Stimulated activated CD8-positive, alpha-beta memory T cell treated with anti-CD3 and anti-CD28 coated beads, Interleukin-12 subunit alpha, Interleukin-12 subunit beta, amount 100 ng/mL, for 24 hours (primary cell): ENCODE measurements around the gene CACNB4.

Source experiments
- DNase-seq: peaks from one replicate; pipeline ENCODE4 v3.0.0-alpha.2; 2020; ENCODE audit errors: extremely low read depth

Gene CACNB4

GRCh38 chr2:152089238-152089637, 9.6 kb downstream of the CACNB4 start:
- no peak for DNase-seq

- DNase-seq, result no peak
Observed at GRCh38 chr2:152088006-152088405, 10.8 kb downstream of the CACNB4 start.

GRCh38 chr2:152086231-152086630, 12.6 kb downstream of the CACNB4 start:
- DNase-seq, result no peak

- DNase-seq, result no peak
Observed at GRCh38 chr2:152084076-152084475, 14.8 kb downstream of the CACNB4 start.

- DNase-seq, result no peak
Observed at GRCh38 chr2:152083202-152083875, 15.5 kb downstream of the CACNB4 start.

GRCh38 chr2:152078662-152079061, 20.2 kb downstream of the CACNB4 start:
- no peak for DNase-seq

GRCh38 chr2:152078023-152078422, 20.8 kb downstream of the CACNB4 start:
- DNase-seq, result no peak

GRCh38 chr2:152075461-152076050, 23.3 kb downstream of the CACNB4 start:
- no peak for DNase-seq

GRCh38 chr2:152072011-152072410, 26.8 kb downstream of the CACNB4 start:
- no peak for DNase-seq

- DNase-seq, result no peak
Observed at GRCh38 chr2:152071518-152071917, 27.3 kb downstream of the CACNB4 start.

- DNase-seq, result no peak
Observed at GRCh38 chr2:152071092-152071491, 27.8 kb downstream of the CACNB4 start.

- no peak for DNase-seq
Observed at GRCh38 chr2:152068226-152068625, 30.6 kb downstream of the CACNB4 start.

GRCh38 chr2:152067823-152068222, 31.0 kb downstream of the CACNB4 start:
- no peak for DNase-seq

- DNase-seq, result no peak
Observed at GRCh38 chr2:152065945-152066344, 32.9 kb downstream of the CACNB4 start.

GRCh38 chr2:152064001-152064400, 34.8 kb downstream of the CACNB4 start:
- no peak for DNase-seq

- no peak for DNase-seq
Observed at GRCh38 chr2:152063325-152063924, 35.4 kb downstream of the CACNB4 start.

- no peak for DNase-seq
Observed at GRCh38 chr2:152062125-152063091, 36.4 kb downstream of the CACNB4 start.

- DNase-seq, result no peak
Observed at GRCh38 chr2:152061383-152061782, 37.5 kb downstream of the CACNB4 start.

- DNase-seq, result no peak
Observed at GRCh38 chr2:152058655-152059054, 40.2 kb downstream of the CACNB4 start.

- no peak for DNase-seq
Observed at GRCh38 chr2:152056418-152056817, 42.4 kb downstream of the CACNB4 start.

- DNase-seq, result no peak
Observed at GRCh38 chr2:152055366-152056108, 43.3 kb downstream of the CACNB4 start.
